Measurements from ENCODE around the gene DNAJC4. TPM values are rescaled to one million over a fixed set of nuclear protein-coding genes. Genes with fewer than 3 reads are reported as not detected.
A peak's percentile ranks its signal among the peaks of the same experiment; 100 is the strongest.

Gene DNAJC4
- total and polyA plus RNA-seq, 2 of the 8 experiments (the other 6 are each of a cell fraction or from before 2014, with no cell fraction given): 14.6 to 31.0 TPM

DNA sequence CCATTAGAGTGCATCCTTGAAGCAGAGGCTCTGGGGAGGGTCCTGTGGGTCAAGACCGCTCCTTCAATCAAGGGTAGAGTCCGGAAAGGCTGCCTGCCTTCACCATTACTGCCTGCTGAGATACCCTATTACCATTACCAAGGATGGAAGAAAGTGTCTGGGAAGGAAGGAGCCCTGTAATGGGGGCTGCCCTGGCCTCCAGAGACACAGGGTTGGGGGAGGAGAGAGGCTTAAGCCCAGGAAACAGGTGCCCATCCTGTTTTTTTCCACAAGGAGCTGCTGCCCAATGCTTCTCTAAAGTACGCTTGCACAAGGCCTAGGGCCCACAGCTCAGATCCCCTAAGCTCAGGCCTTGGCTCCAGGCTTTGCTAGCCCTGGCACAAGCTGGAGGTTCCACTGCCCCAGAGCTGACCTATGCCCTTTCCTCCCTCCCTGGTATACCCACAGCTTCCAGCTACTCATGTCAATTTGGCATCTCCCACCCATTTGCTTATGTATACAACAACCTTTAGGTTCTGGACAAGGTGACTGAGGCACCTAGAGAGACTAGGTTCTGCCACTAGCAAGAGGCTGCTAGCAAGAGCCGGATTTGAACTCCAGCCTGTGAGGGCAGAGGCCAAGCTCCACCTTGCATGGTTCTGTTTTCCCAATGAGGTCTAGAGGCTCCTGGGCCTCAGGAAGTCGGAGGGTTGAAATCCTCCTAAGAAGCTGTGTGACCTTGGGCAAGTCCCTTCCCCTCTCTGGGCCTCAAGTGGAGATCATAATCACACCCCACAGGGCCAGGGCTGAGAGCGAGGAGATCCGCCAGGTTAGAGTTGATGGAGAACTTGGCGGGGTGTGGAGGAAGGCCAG, 19.4 kb downstream of the DNAJC4 start:
- POLR2A ChIA-PET (ENCODE audit: partially characterized antibody): interaction anchor here (0.6 to 13.1 kb wide), 20 partner anchors 7 to 271 kb away, joined by 3 to 352 read pairs (median 6); partner anchors contain the start of genes BAD, DNAJC4, ESRRA and FKBP2
- H3K23ac ChIP-seq (ENCODE audit: insufficient read length): no peak overlapping the region
- H3K27me3 ChIP-seq (replicated peaks in 1 of 4; ENCODE audit: control insufficient read depth in 3 of 4, extremely low read depth in 1 of 4, insufficient read depth in 3 of 4, low read length in 3 of 4): no peaks in the 10 kb centered on the region
- peak overlapping the region; percentile 92; the same call in 1 of the 2 replicates for H2AK5ac ChIP-seq (ENCODE audit: low read depth, low read length)
- no peak overlapping the region for H2AFZ ChIP-seq (ENCODE audit: low read length)
- H3K9ac ChIP-seq (replicated peaks in 1 of 4; ENCODE audit: extremely low read depth in 1 of 4, low read depth in 3 of 4, low read length in 3 of 4): peak overlapping the region in 2 of 4 experiments; percentile 38 to 42; a peak in 2 of 7 replicates
- peak overlapping the region; percentile 98 for H3K18ac ChIP-seq (ENCODE audit: extremely low read depth, low read length)
- H3K9me3 ChIP-seq (ENCODE audit: insufficient read depth in 2 of 2, low read depth in 1 of 2, low read length in 1 of 2): no peaks in the 10 kb centered on the region
- H4K5ac ChIP-seq (ENCODE audit: insufficient read length, low read depth, low read length): peak overlapping the region; percentile 11
- peak overlapping the region; percentile 88 for H2BK20ac ChIP-seq (ENCODE audit: low read length)
- peak overlapping the region; percentile 25 for H3K4ac ChIP-seq (replicated peaks; ENCODE audit: insufficient read length, low read depth, low read length)
- peak overlapping the region; percentile 88; the same call in 1 of the 2 replicates for H2BK5ac ChIP-seq (ENCODE audit: low read depth, low read length)
- H3K56ac ChIP-seq (replicated peaks; ENCODE audit: insufficient read length, low read depth, low read length): peak overlapping the region; percentile 48
- H3K4me2 ChIP-seq (ENCODE audit: insufficient read depth in 1 of 2, low read depth in 2 of 2, low read length in 2 of 2): peak overlapping the region; percentile 73 to 99
- peaks cover 0 to 8% (median 3%) of the 10 kb centered on the region in 4 experiments; a peak in 5 of 8 replicates for H3K36me3 ChIP-seq (ENCODE audit: control insufficient read depth in 2 of 4, insufficient read depth in 4 of 4, low read length in 3 of 4)
- H2BK15ac ChIP-seq (ENCODE audit: low read length): peak overlapping the region; percentile 93
- H3K79me1 ChIP-seq (ENCODE audit: low read depth, low read length): peaks cover 9% of the 10 kb centered on the region
- H4K91ac ChIP-seq (replicated peaks; ENCODE audit: insufficient read length, low read length): peak overlapping the region; percentile 90
- peak overlapping the region; percentile 70; the same call in 1 of the 2 replicates for H3K27ac ChIP-seq (ENCODE audit: low read depth, low read length)
- CTCF ChIA-PET (ENCODE audit: partially characterized antibody): interaction anchor here (0.5 to 10.0 kb wide), 21 partner anchors 12 to 403 kb away, joined by 3 to 102 read pairs (median 5); partner anchors contain the start of genes CATSPERZ, FERMT3, NUDT22 and PRDX5
- peak overlapping the region; percentile 81 for H2BK120ac ChIP-seq (replicated peaks; ENCODE audit: low read depth, low read length)
- 52% methylated on average over 8 of the region's 8 CpGs; no CpG with 5 or more reads in 1 of the 2 experiments for WGBS, 2 experiments (ENCODE audit: extremely low coverage in 1 of 2, insufficient coverage in 1 of 2, insufficient read length in 1 of 2, insufficient replicate concordance in 2 of 2, low coverage in 1 of 2, low lambda C conversion rate in 2 of 2, missing lambda C conversion rate in 1 of 2)
- H3K23me2 ChIP-seq (ENCODE audit: low read depth, low read length): peaks cover 20% of the 10 kb centered on the region
- H3K14ac ChIP-seq (ENCODE audit: insufficient read length): peak overlapping the region; percentile 16
- H2BK12ac ChIP-seq (ENCODE audit: low read depth, low read length): peak overlapping the region; percentile 99; the same call in 1 of the 2 replicates
- peaks cover 6 to 38% of the 10 kb centered on the region in 2 experiments; a peak in 3 of 4 replicates for H3K79me2 ChIP-seq (ENCODE audit: control insufficient read depth in 1 of 2, insufficient read depth in 2 of 2, low read length in 2 of 2)
- peaks cover 0 to 47% (median 35%) of the 10 kb centered on the region in 4 experiments; a peak in 6 of 7 replicates for H3K4me1 ChIP-seq (replicated peaks in 1 of 4; ENCODE audit: control insufficient read depth in 3 of 4, insufficient read depth in 4 of 4, low read length in 3 of 4)
- H3K4me3 ChIP-seq (ENCODE audit: extremely low read depth in 1 of 4, insufficient read depth in 2 of 4, low read depth in 3 of 4, low read length in 4 of 4): peak overlapping the region in 3 of 4 experiments; percentile 8 to 63 (median 46); a peak in 6 of 8 replicates
- DNase-seq (ENCODE audit: low read depth in 1 of 2, low spot score in 2 of 2): peak in 1 of 2 experiments; percentile 65
- H4K8ac ChIP-seq (ENCODE audit: extremely low read depth, insufficient read depth, low read length): no peak overlapping the region
- FAIRE-seq: no peak
- H4K20me1 ChIP-seq (replicated peaks in 1 of 2; ENCODE audit: control insufficient read depth in 1 of 2, insufficient read depth in 2 of 2, low read length in 2 of 2): peaks cover 6 to 15% of the 10 kb centered on the region in 2 experiments
- TF ChIP-seq SP4 (IDR thresholded peaks at IDR 0.05; ENCODE audit: low read length) (no peak), CREB1 (IDR thresholded peaks at IDR 0.05) (0 out of 2 replicates have a peak, but pooled peaks have one; percentile 28), RNF2 (IDR thresholded peaks at IDR 0.05; ENCODE audit: borderline replicate concordance, low read depth, low read length, missing control alignments, poor library complexity, severe bottlenecking) (no peak), GTF2F1 (IDR thresholded peaks at IDR 0.05; ENCODE audit: borderline replicate concordance, low read depth, low read length) (no peak), KDM1A (IDR thresholded peaks at IDR 0.05; ENCODE audit: borderline replicate concordance, low read length) (peak; percentile 96), HDAC2 (IDR thresholded peaks at IDR 0.05; ENCODE audit: borderline replicate concordance in 1 of 2, low read depth in 2 of 2, low read length in 2 of 2) (0 out of 4 replicates have a peak, but pooled peaks of 1 of the 2 experiments have one; percentile 49)
- TF ChIP-seq, protein P1, sequence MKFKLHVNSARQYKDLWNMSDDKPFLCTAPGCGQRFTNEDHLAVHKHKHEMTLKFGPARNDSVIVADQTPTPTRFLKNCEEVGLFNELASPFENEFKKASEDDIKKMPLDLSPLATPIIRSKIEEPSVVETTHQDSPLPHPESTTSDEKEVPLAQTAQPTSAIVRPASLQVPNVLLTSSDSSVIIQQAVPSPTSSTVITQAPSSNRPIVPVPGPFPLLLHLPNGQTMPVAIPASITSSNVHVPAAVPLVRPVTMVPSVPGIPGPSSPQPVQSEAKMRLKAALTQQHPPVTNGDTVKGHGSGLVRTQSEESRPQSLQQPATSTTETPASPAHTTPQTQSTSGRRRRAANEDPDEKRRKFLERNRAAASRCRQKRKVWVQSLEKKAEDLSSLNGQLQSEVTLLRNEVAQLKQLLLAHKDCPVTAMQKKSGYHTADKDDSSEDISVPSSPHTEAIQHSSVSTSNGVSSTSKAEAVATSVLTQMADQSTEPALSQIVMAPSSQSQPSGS (IDR thresholded peaks at IDR 0.05; ENCODE audit: low read length): no peak

Data from H1 (cell line).